Parietal lobe (tissue), 1 donor: ENCODE results near the gene C17orf113. TPM values are rescaled to one million over a fixed set of nuclear protein-coding genes. Genes with fewer than 3 reads are reported as not detected.

Source experiments
- total RNA-seq: library from RNA; depleted of rRNA; stranded (reverse); fragments of >200 nt; gene quantifications from one replicate; pipeline ENCODE4 v1.2.3, GENCODE V29; 2014

The C17orf113 gene
- 4.7 TPM for total RNA-seq

GRCh38 chr17:42050393-42051012 lies at the start of gene C17orf113:
Gene C17orf113, minus strand, starts transcription at chr17:42050601. Its CDS starts 7,225 bp downstream, at chr17:42043376.

GRCh38 chr17:42097691-42098631 lies 47.6 kb upstream of the C17orf113 start, which contains the start of gene ZNF385C:
Gene ZNF385C, minus strand, starts transcription at chr17:42098473. Its CDS starts 35,417 bp downstream, at chr17:42063056.

GRCh38 chr17:42019509-42020404 lies 30.6 kb downstream of the C17orf113 start, which contains the start of gene NKIRAS2:
Gene NKIRAS2, plus strand, starts transcription at chr17:42020090. Its CDS starts 1,488 bp downstream, at chr17:42021578.

GRCh38 chr17:42016941-42017865 lies 33.2 kb downstream of the C17orf113 start, which contains the start of gene DNAJC7:
Gene DNAJC7, minus strand, starts transcription at chr17:42017439. Its CDS starts 23 bp downstream, at chr17:42017416.

Other genes starting within 250 kb of the C17orf113 start
- gene P3H4, start 238.7 kb downstream of the C17orf113 start, total RNA-seq, result 12.8 TPM
- 12.5 TPM for gene FKBP10, start 237.6 kb downstream of the C17orf113 start, total RNA-seq
- 93.0 TPM for gene NT5C3B, start 214.4 kb downstream of the C17orf113 start, total RNA-seq
- not detected for gene KLHL10, start 212.8 kb downstream of the C17orf113 start, total RNA-seq
- 69.5 TPM for gene KLHL11, start 185.2 kb downstream of the C17orf113 start, total RNA-seq
- gene ACLY, start 131.7 kb downstream of the C17orf113 start, total RNA-seq, result 131 TPM
- gene ODAD4, start 120.0 kb downstream of the C17orf113 start, total RNA-seq, result 3.1 TPM
- 40.7 TPM for gene CNP, start 83.8 kb downstream of the C17orf113 start, total RNA-seq
- 92.3 TPM for gene DNAJC7, start 33.2 kb downstream of the C17orf113 start, total RNA-seq
- 36.6 TPM for gene NKIRAS2, start 30.5 kb downstream of the C17orf113 start, total RNA-seq
- gene ZNF385C, start 47.9 kb upstream of the C17orf113 start, total RNA-seq, result 0.31 TPM
- gene DHX58, start 62.1 kb upstream of the C17orf113 start, total RNA-seq, result 1.6 TPM
- gene KAT2A, start 70.8 kb upstream of the C17orf113 start, total RNA-seq, result 18.2 TPM
- gene HSPB9, start 72.2 kb upstream of the C17orf113 start, total RNA-seq, result not detected
- 62.0 TPM for gene RAB5C, start 104.4 kb upstream of the C17orf113 start, total RNA-seq
- 0.63 TPM for gene KCNH4, start 130.5 kb upstream of the C17orf113 start, total RNA-seq
- not detected for gene HCRT, start 134.9 kb upstream of the C17orf113 start, total RNA-seq
- 6.9 TPM for gene GHDC, start 143.9 kb upstream of the C17orf113 start, total RNA-seq
- gene STAT5B, start 225.8 kb upstream of the C17orf113 start, total RNA-seq, result 38.5 TPM
- 0.94 TPM for gene STAT5A, start 237.9 kb upstream of the C17orf113 start, total RNA-seq